GM06990 (cell line): Measurements from ENCODE around the gene EPS8L2.

Source experiments
- DNase-seq: peaks from one replicate; pipeline ENCODE4 v3.0.0-alpha.2; 2011; ENCODE audit not compliant: insufficient read length; ENCODE audit errors: extremely low read depth
- H3K27me3 ChIP-seq: replicated peaks from 2 replicates; pipeline ENCODE4 v1.6.0; 2011; ENCODE audit warnings: low read length; ENCODE audit not compliant: control insufficient read depth, insufficient read depth
- H3K36me3 ChIP-seq: 2 replicates; pipeline ENCODE4 v1.5.1; 2011; ENCODE audit warnings: low read length; ENCODE audit not compliant: control insufficient read depth, insufficient read depth
- H3K4me3 ChIP-seq: replicated peaks from 2 replicates; pipeline ENCODE4 v1.5.1; 2011; ENCODE audit warnings: low read depth, mild to moderate bottlenecking, control low read depth, low read length
- CTCF ChIP-seq: IDR thresholded peaks from 2 replicates; pipeline ENCODE4 v1.5.1; 2011; ENCODE audit warnings: low read length, control low read depth, mild to moderate bottlenecking, inconsistent platforms; ENCODE audit not compliant: insufficient read depth, poor library complexity, severe bottlenecking

Gene EPS8L2

GRCh38 chr11:766936-767210 is 60.8 kb downstream of the EPS8L2 start:
- no peak for DNase-seq
- no peaks in the 10 kb centered on the region for H3K27me3 ChIP-seq
- no peak for TF ChIP-seq CTCF
- H3K4me3 ChIP-seq: no peak overlapping the region
- H3K36me3 ChIP-seq: peaks cover 42% of the 10 kb centered on the region

DNA sequence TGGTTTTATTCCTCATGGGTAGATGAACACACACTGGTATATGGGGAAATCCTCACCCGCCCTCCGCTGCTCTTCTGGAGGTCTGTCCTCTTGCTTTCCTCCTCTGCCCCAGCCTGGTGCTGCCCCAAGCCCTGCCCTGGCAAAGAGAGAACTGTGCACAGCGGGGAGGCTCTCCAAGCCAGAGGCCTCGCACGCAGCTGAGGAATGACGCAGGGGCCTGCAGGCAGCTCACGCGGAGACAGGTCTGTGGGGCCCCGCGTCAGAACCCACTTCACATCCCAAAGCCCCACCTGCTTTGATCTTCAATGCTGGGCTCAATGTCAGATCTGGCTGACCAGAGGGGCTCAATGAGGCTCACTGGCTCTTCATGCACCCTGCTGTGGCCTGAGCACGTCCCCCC is 61.2 kb downstream of the EPS8L2 start:
- no peak for DNase-seq
- H3K27me3 ChIP-seq: no peaks in the 10 kb centered on the region
- H3K4me3 ChIP-seq: no peak overlapping the region
- no peak for TF ChIP-seq CTCF
- peaks cover 41% of the 10 kb centered on the region for H3K36me3 ChIP-seq

DNA sequence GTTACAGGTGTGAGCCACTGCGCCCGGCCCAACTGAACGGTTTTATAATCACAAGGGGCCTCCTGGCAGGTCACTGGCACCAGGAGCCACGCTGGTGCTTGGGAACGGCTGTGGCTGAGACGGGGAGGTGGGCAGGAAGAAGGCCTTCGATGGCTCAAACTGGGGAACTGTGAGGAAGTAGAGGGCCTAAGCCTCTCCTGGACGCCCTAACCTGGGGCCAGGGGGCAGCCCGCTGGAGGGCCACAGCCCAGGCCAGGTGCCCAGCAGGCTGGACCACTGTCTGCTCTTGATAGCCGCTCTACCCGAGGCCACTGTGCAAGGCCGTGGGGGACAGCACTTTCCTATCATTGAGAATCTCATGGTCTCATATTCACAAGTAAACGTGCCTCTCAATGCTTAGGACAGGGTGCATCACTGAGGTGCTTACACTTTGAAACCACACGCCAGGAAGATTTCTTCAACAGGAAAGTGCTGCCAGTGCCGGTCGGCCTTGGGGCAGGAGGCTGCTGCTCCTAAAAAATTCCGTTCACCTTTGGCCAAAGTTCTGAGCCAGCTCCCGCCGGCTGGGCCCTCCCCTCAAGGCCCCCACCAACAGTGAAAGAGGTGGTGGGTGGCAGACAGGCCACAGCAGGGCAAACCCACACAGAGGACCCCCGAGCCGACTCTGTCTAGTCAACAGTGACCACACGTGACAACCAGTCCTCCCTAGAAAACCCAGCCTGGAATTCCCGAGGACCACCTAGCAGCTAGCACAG is 64.0 kb downstream of the EPS8L2 start:
- Histone ChIP-seq H3K27me3 (no peaks in the 10 kb centered on the region), H3K36me3 (peaks cover 23% of the 10 kb centered on the region), H3K4me3 (no peak overlapping the region)
- DNase-seq: no peak
- TF ChIP-seq CTCF: no peak

- Histone ChIP-seq H3K27me3 (no peaks in the 10 kb centered on the region), H3K36me3 (peaks cover 22% of the 10 kb centered on the region), H3K4me3 (no peak overlapping the region)
- no peak for DNase-seq
- TF ChIP-seq CTCF: no peak
Measured at GRCh38 chr11:770642-771616, 64.9 kb downstream of the EPS8L2 start.

GRCh38 chr11:771617-772204 is 65.7 kb downstream of the EPS8L2 start:
- peaks cover 15% of the 10 kb centered on the region for H3K36me3 ChIP-seq

More at GRCh38 chr11:771617-772204, 65.7 kb downstream of the EPS8L2 start:
- H3K27me3 ChIP-seq: no peaks in the 10 kb centered on the region
- no peak for DNase-seq
- no peak overlapping the region for H3K4me3 ChIP-seq
- TF ChIP-seq CTCF: no peak
